Measurements from ENCODE around the gene MMP24OS. TPM values are rescaled to one million over a fixed set of nuclear protein-coding genes. Genes with fewer than 3 reads are reported as not detected.
"Not testable (repeated sequence)": the region's sequence is repeated elsewhere in the genome, so short reads cannot be mapped to it uniquely, and the experiment has no call there.

Gene MMP24OS
- polyA plus RNA-seq, 3 donors = 22.7 to 38.8 (median 32.3) TPM

- DNase-seq (ENCODE audit: low read depth in 3 of 3, low spot score in 2 of 3) = not testable (repeated sequence)
Observed at GRCh38 chr20:35252598-35252997, 25.3 kb downstream of the MMP24OS start.

DNA sequence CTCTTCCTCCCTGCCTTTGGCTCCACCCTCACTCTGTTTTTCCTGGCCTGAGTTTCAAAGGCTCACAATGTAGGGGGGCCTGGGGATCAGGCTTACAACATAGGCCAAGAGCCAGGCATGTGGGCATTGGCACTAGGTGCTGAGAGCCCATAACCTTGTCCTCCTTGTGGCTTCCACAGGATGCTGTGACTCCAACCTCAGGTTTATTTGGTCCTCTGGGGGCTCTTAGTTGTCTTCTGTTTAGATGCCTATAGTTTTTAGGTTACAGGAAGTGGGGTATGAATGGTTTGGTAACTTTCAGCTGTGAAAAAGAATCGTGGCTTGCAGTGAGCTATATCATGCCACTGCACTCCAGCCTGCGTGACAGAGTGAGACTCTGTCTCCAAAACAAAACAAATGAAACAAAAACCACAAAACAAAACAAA, 25.9 kb downstream of the MMP24OS start:
- DNase-seq (ENCODE audit: low read depth in 3 of 3, low spot score in 2 of 3) = no peak

DNA sequence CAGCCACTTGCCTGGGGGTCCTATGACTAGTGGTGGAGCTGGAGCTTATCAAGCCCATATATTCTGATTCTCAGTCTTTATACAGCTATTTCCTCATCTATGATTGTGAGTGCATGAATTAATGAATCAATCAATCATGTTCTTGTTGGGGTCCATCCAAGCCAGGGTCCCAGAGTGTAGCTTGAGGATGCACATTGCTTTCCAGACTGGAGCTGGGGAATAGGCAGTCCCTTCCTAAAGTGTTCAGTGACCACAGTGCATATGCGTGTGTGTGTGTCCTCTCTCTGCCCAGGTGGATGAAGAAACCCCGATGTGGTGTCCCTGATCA, 26.3 kb downstream of the MMP24OS start:
- DNase-seq (ENCODE audit: low read depth in 3 of 3, low spot score in 2 of 3) = no peak

- DNase-seq (ENCODE audit: low read depth in 3 of 3, low spot score in 2 of 3) = no peak
Observed at GRCh38 chr20:35248641-35249475, 29.1 kb downstream of the MMP24OS start.

GRCh38 chr20:35246723-35247122, 31.2 kb downstream of the MMP24OS start:
- no peak for DNase-seq (ENCODE audit: low read depth in 3 of 3, low spot score in 2 of 3)

DNA sequence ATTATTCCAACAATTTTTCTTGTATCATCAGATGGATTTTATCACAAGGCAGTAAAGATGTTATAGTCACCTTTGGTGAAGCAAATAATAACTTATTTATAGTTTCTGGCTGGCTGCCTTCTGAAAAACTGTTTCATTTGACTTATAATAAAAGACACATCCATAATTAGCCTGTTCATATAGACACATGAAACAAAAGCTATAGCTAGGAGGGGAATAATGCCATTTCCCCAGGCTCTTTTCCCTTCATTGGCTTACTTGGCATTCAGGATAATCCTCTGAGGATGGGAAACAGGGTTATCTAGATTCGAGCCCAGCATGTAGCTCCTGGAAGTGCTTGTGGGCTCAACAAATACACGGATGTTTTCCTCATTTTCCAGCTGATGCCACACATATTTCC, 33.9 kb downstream of the MMP24OS start:
- DNase-seq (ENCODE audit: low read depth in 3 of 3, low spot score in 2 of 3) = no peak

DNA sequence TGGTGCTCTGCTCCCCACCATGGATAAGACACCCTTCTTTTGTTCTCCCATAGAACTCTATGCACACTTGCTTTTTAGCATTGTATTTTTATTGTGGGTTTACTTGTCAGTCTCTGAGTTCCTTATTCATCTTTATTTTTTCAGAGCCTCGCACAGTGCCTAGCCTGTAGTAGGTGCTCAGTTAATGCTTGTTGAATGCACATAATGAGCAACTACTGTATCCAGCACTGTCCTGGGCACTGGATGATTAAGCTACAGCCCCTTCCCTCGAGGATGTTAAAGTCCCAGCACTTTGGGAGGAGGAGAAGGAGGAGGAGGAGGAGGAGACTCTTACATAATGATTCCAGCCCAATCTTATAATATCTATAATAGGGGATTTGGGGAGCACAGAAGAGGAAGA, 34.6 kb downstream of the MMP24OS start:
- no peak for DNase-seq (ENCODE audit: low read depth in 3 of 3, low spot score in 2 of 3)

GRCh38 chr20:35240811-35241293, 37.1 kb downstream of the MMP24OS start:
- no peak for DNase-seq (ENCODE audit: low read depth in 3 of 3, low spot score in 2 of 3)

DNA sequence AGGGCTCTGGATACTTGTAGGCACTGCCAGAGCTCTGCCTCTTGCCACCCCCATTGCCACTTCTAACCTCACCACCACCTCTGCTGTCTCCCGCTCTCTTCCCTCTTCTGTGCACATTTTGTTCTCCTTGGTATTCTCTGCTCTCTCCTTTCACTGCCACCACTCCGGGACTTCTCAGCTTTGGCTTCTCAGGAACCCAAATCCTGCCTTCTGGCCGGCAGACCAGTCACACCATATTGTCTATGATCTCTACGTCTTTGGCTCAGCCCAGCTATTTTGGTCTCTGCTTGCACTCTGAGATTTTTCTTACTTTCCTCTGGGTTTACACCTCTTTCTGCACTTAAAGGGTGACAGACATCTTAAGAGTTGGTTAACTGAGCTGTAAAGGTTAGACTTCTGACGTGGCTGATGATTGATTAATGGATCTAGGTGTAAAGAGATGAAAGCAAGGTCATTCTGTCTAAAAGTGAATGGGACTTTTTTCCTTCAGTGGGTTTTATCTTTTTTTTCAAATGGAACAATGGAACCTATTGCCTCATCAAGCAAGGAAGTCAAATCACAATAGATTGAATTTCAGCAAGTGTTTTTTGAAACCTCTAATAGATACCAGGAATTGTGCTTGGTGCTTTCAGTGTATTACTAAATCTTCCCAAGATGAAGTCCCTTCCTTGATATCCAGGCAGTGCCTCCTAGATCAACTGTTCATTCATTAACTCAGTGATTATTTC, 37.7 kb downstream of the MMP24OS start:
- DNase-seq (ENCODE audit: low read depth in 3 of 3, low spot score in 2 of 3) = no peak

DNA sequence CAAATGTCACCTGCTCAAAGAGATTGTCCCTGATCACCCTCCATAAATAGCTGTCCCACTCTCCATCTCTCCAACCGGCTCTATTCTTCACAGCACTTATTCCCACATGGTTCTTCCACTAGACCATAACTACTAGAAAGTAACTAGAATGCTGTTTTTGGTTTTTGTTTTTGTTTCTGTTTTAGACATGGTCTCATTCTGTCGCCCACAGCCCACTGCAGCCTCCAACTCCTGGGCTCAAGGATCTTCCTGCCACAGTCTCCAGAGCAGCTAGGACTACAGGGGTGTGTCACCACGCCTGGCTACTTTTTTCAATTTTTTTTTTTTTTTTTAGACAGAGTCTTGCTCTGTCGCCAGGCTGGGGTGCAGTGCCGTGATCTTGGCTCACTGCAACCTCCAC, 39.2 kb downstream of the MMP24OS start:
- DNase-seq (ENCODE audit: low read depth in 3 of 3, low spot score in 2 of 3) = no peak

- DNase-seq (ENCODE audit: low read depth in 3 of 3, low spot score in 2 of 3) = no peak
Observed at GRCh38 chr20:35238170-35238569, 39.8 kb downstream of the MMP24OS start.

GRCh38 chr20:35237486-35237885, 40.4 kb downstream of the MMP24OS start:
- no peak for DNase-seq (ENCODE audit: low read depth in 3 of 3, low spot score in 2 of 3)

DNA sequence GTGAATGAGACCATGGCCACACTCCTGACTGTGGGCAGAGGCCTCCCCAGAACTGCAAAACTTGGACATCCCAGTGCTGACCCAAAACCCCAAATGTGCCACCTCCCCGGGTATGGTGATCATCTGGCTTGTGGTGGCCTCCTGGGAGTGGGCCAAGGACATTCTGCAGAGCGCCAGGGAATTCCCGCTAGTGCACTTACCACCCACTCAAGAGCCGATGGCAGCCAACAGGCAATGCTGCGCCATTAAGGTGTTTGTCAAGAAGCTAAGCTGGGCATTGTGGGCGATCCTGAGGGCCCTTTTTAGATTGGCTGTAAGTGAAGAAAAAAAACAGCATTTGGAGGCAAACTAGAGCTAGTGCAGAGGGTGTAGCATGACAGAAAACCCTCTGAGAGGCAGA, 42.0 kb downstream of the MMP24OS start:
- no peak for DNase-seq (ENCODE audit: low read depth in 3 of 3, low spot score in 2 of 3)

- DNase-seq (ENCODE audit: low read depth in 3 of 3, low spot score in 2 of 3) = no peak
Observed at GRCh38 chr20:35232575-35232974, 45.3 kb downstream of the MMP24OS start.

GRCh38 chr20:35226884-35227681, 50.8 kb downstream of the MMP24OS start:
- peak in 2 of 3 donors; percentile 34 to 59 for DNase-seq (ENCODE audit: low read depth in 3 of 3, low spot score in 2 of 3)

Other genes with a start within 250 kb of the MMP24OS start
- 10 to 100 TPM; 67.0 to 69.7 (median 68.9) TPM for gene TRPC4AP, start 185.3 kb downstream of the MMP24OS start, polyA plus RNA-seq (ENCODE audit: insufficient read length in 3 of 3)
- gene EDEM2, start 130.8 kb downstream of the MMP24OS start, polyA plus RNA-seq (ENCODE audit: insufficient read length in 3 of 3) = 10 to 100 TPM; 15.6 to 17.8 (median 17.1) TPM
- 1 to 10 TPM; 7.2 to 9.1 (median 8.8) TPM for gene PROCR, start 106.0 kb downstream of the MMP24OS start, polyA plus RNA-seq (ENCODE audit: insufficient read length in 3 of 3)
- 1 to 10 TPM; 1.6 to 1.9 (median 1.8) TPM for gene MMP24, start 51.4 kb downstream of the MMP24OS start, polyA plus RNA-seq (ENCODE audit: insufficient read length in 3 of 3)
- 100 to 1,000 TPM; 128 to 149 (median 148) TPM for gene EIF6, start 6.7 kb upstream of the MMP24OS start, polyA plus RNA-seq (ENCODE audit: insufficient read length in 3 of 3)
- under 1 TPM in 2 of 3 donors, not detected in 1; 0.06 TPM for gene FAM83C, start 14.3 kb upstream of the MMP24OS start, polyA plus RNA-seq (ENCODE audit: insufficient read length in 3 of 3)
- gene UQCC1, start 133.9 kb upstream of the MMP24OS start, polyA plus RNA-seq (ENCODE audit: insufficient read length in 3 of 3) = 10 to 100 TPM; 52.6 to 59.8 (median 58.3) TPM
- gene GDF5, start 160.1 kb upstream of the MMP24OS start, polyA plus RNA-seq (ENCODE audit: insufficient read length in 3 of 3) = under 1 TPM; 0.06 to 0.22 (median 0.19) TPM
- 10 to 100 TPM; 48.1 to 53.9 (median 51.4) TPM for gene CEP250, start 177.5 kb upstream of the MMP24OS start, polyA plus RNA-seq (ENCODE audit: insufficient read length in 3 of 3)

Measured in right renal cortex interstitium (tissue), 3 donors.